Islet of Langerhans (tissue), 1 donor: ENCODE measurements around the gene SERPING1.

Source experiments
- FAIRE-seq: peaks from one replicate; lab custom pipeline; 2011; peaks lifted over from hg19 to GRCh38; lab: Jason Lieb, UNC

The SERPING1 gene

GRCh38 chr11:57597916-57598830 lies 688 bp downstream of the SERPING1 start:
- FAIRE-seq: no peak

GRCh38 chr11:57598831-57599155 lies 1.3 kb downstream of the SERPING1 start:
- FAIRE-seq: no peak

GRCh38 chr11:57599381-57599780 lies 1.9 kb downstream of the SERPING1 start:
- FAIRE-seq: no peak

- no peak for FAIRE-seq
Measured at GRCh38 chr11:57601297-57601696, 3.8 kb downstream of the SERPING1 start.

- no peak for FAIRE-seq
Measured at GRCh38 chr11:57604296-57605027, 7.0 kb downstream of the SERPING1 start.

- FAIRE-seq: no peak
Measured at GRCh38 chr11:57605028-57605420, 7.5 kb downstream of the SERPING1 start.

GRCh38 chr11:57610170-57610569 lies 12.7 kb downstream of the SERPING1 start:
- no peak for FAIRE-seq

- FAIRE-seq: no peak
Measured at GRCh38 chr11:57614234-57614772, 16.8 kb downstream of the SERPING1 start.

- no peak for FAIRE-seq
Measured at GRCh38 chr11:57615308-57615707, 17.8 kb downstream of the SERPING1 start.

- no peak for FAIRE-seq
Measured at GRCh38 chr11:57616595-57616994, 19.1 kb downstream of the SERPING1 start.

GRCh38 chr11:57618438-57618837 lies 21.0 kb downstream of the SERPING1 start:
- no peak for FAIRE-seq

GRCh38 chr11:57619331-57619730 lies 21.8 kb downstream of the SERPING1 start:
- FAIRE-seq: no peak

GRCh38 chr11:57620467-57620866 lies 23.0 kb downstream of the SERPING1 start:
- FAIRE-seq: no peak

- FAIRE-seq: no peak
Measured at GRCh38 chr11:57622263-57622662, 24.8 kb downstream of the SERPING1 start.

- FAIRE-seq: no peak
Measured at GRCh38 chr11:57624864-57625263, 27.4 kb downstream of the SERPING1 start.

- FAIRE-seq: no peak
Measured at GRCh38 chr11:57626895-57627294, 29.4 kb downstream of the SERPING1 start.

- no peak for FAIRE-seq
Measured at GRCh38 chr11:57630171-57630570, 32.7 kb downstream of the SERPING1 start.

- no peak for FAIRE-seq
Measured at GRCh38 chr11:57632116-57632515, 34.6 kb downstream of the SERPING1 start.

- FAIRE-seq: no peak
Measured at GRCh38 chr11:57633394-57634070, 36.0 kb downstream of the SERPING1 start.

GRCh38 chr11:57634311-57634710 lies 36.8 kb downstream of the SERPING1 start:
- no peak for FAIRE-seq

GRCh38 chr11:57635246-57635645 lies 37.8 kb downstream of the SERPING1 start:
- no peak for FAIRE-seq

GRCh38 chr11:57637626-57638004 lies 40.1 kb downstream of the SERPING1 start:
- no peak for FAIRE-seq
